Kidney epithelial cell (primary cell): ENCODE measurements around the gene KRTAP1-3. TPM values are rescaled to one million over a fixed set of nuclear protein-coding genes. Genes with fewer than 3 reads are reported as not detected.
"Not testable (repeated sequence)": the region's sequence is repeated elsewhere in the genome, so short reads cannot be mapped to it uniquely, and the experiment has no call there.

Experiments
- DNase-seq: peaks from one replicate; pipeline ENCODE4 v3.0.0-alpha.2; 2010; ENCODE audit warnings: low read depth
- H3K27me3 ChIP-seq: 2 replicates; pipeline ENCODE4 v1.6.0; 2011; ENCODE audit warnings: low read length; ENCODE audit not compliant: control insufficient read depth, insufficient read depth
- H3K36me3 ChIP-seq: 2 replicates; pipeline ENCODE4 v1.5.1; 2011; ENCODE audit warnings: low read length; ENCODE audit not compliant: control insufficient read depth, insufficient read depth
- H3K4me3 ChIP-seq: 2 replicates; pipeline ENCODE4 v1.5.1; 2011; ENCODE audit warnings: low read depth, mild to moderate bottlenecking, control low read depth, low read length
- CTCF ChIP-seq: IDR thresholded peaks from 2 replicates; pipeline ENCODE4 v1.5.1; 2011; ENCODE audit warnings: mild to moderate bottlenecking, moderate library complexity, low read length, control low read depth, inconsistent platforms; ENCODE audit not compliant: insufficient read depth, poor library complexity, severe bottlenecking
- total RNA-seq: library from RNA; depleted of rRNA; stranded (reverse); fragments of >200 nt; gene quantifications from 2 replicates; pipeline ENCODE4 v1.2.3, GENCODE V29; 2015

Gene KRTAP1-3
- total RNA-seq, 1 donor from 2014 or later, result not detected

GRCh38 chr17:41002814-41003213 is 31.9 kb downstream of the KRTAP1-3 start:
- Histone ChIP-seq H3K36me3 (no peaks in the 10 kb centered on the region), H3K4me3 (no peak overlapping the region), H3K27me3 (no peaks in the 10 kb centered on the region)
- no peak for TF ChIP-seq CTCF
- no peak for DNase-seq

- no peaks in the 10 kb centered on the region for H3K27me3 ChIP-seq
- no peak for DNase-seq
Observed at GRCh38 chr17:41001795-41002194, 32.9 kb downstream of the KRTAP1-3 start.

GRCh38 chr17:40999563-40999962 is 35.1 kb downstream of the KRTAP1-3 start, which contains the start of gene KRTAP3-2:
TSS of gene KRTAP3-2 (minus strand) at chr17:40999906. CDS start at chr17:40999853, 53 bp downstream.
- H3K36me3 ChIP-seq, H3K27me3 ChIP-seq, H3K4me3 ChIP-seq, DNase-seq: not testable (repeated sequence)

More at GRCh38 chr17:41001795-41002194, 32.9 kb downstream of the KRTAP1-3 start:
- no peak overlapping the region for H3K4me3 ChIP-seq
- no peaks in the 10 kb centered on the region for H3K36me3 ChIP-seq
- TF ChIP-seq CTCF, result no peak

GRCh38 chr17:40997361-40997760 is 37.3 kb downstream of the KRTAP1-3 start:
- Histone ChIP-seq H3K36me3 (no peaks in the 10 kb centered on the region), H3K27me3 (no peaks in the 10 kb centered on the region), H3K4me3 (no peak overlapping the region)
- DNase-seq, result no peak
- no peak for TF ChIP-seq CTCF

GRCh38 chr17:40996829-40997228 is 37.8 kb downstream of the KRTAP1-3 start:
- Histone ChIP-seq H3K36me3 (no peaks in the 10 kb centered on the region), H3K4me3 (no peak overlapping the region), H3K27me3 (no peaks in the 10 kb centered on the region)
- no peak for DNase-seq
- TF ChIP-seq CTCF, result no peak

- Histone ChIP-seq H3K27me3 (no peaks in the 10 kb centered on the region), H3K4me3 (no peak overlapping the region), H3K36me3 (no peaks in the 10 kb centered on the region)
- no peak for DNase-seq
- no peak for TF ChIP-seq CTCF
Observed at GRCh38 chr17:40995116-40995515, 39.6 kb downstream of the KRTAP1-3 start.
